ENCODE data around the gene IGSF8. TPM values are rescaled to one million over a fixed set of nuclear protein-coding genes. Genes with fewer than 3 reads are reported as not detected.

Gene IGSF8
- polyA plus RNA-seq, 1 of the 3 experiments (the other 2 are of a cell fraction), result 67.9 TPM

DNA sequence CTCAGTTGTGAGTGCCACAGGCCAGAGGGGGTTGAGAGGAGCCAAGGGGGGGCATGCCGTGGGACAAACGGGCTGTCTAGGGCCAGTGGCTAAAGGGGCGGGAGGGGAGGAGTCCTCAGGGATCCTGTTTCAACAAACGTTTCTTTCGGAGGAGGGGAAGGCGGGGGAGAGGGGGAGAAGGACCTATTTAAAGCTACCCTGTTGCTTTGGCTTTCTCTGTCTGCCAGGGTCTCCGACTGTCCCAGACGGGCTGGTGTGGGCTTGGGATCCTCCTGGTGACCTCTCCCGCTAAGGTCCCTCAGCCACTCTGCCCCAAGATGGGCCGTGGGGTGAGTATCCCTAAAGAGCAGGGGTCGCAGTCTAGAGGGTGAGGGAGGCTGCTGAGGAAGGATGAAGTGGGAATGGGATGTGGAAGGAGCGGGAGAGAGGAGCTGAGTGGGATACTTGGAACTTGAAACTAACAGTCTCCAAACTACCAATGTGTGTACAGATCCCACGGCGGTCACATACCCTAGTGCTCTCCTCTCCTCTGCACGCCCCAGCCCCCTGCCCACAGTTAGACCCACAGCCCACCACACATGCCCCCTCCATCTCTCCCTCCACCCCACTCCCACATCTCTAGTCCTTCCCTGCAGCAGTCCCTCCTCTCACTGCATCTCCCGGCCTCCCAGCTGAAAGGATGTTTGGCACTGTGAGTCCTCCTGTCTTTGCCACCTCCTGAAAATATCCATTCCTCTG lies 17.3 kb upstream of the IGSF8 start, which contains the start of gene ATP1A2:
ATP1A2 (plus strand) TSS at position 215 of the 738 bp plus-strand sequence; CDS start at position 318, 103 bp downstream.
- ChIA-PET CTCF (interaction anchor here (0.9 to 4.0 kb wide), 2 partner anchors 14 to 175 kb away, joined by 3 to 18 read pairs; no protein-coding TSS in a partner anchor), POLR2A (no interaction called here)
- H3K9ac ChIP-seq, result no peak within 1 kb of the TSS
- H3K27me3 ChIP-seq (ENCODE audit: insufficient read depth), result peaks cover 11% of the 10 kb centered on the region; the same call in 1 of the 2 replicates
- H3K4me1 ChIP-seq (ENCODE audit: control insufficient read depth in 1 of 2, insufficient read depth in 2 of 2, low read depth in 1 of 2, low read length in 1 of 2), result no peaks in the 10 kb centered on the region
- no peak within 1 kb of the TSS for H3K4me2 ChIP-seq
- H4K20me1 ChIP-seq (ENCODE audit: insufficient read depth), result no peaks in the 10 kb centered on the region
- H3K27ac ChIP-seq (ENCODE audit: low read depth in 2 of 2, low read length in 1 of 2), result no peak within 1 kb of the TSS
- no peak for DNase-seq
- H3K4me3 ChIP-seq (ENCODE audit: low read depth in 2 of 2, low read length in 1 of 2), result no peak within 1 kb of the TSS
- H3K36me3 ChIP-seq (replicated peaks in 1 of 2; ENCODE audit: control insufficient read depth in 1 of 2, insufficient read depth in 2 of 2, low read length in 1 of 2), result no peaks in the 10 kb centered on the region
- no peaks in the 10 kb centered on the region for H3K9me3 ChIP-seq
- H3K9me2 ChIP-seq, result no peaks in the 10 kb centered on the region
- TF ChIP-seq MAX (IDR thresholded peaks at IDR 0.05; ENCODE audit: low read depth) (no peak), ZBTB33 (IDR thresholded peaks at IDR 0.05; ENCODE audit: borderline replicate concordance, low read depth) (no peak), TCF12 (IDR thresholded peaks at IDR 0.05) (no peak), CTCF (IDR thresholded peaks at IDR 0.05) (no peak), JUND (IDR thresholded peaks at IDR 0.05) (no peak), FOSL2 (IDR thresholded peaks at IDR 0.05; ENCODE audit: borderline replicate concordance, low read depth) (no peak), IRF3 (IDR thresholded peaks at IDR 0.05; ENCODE audit: low read depth, low read length) (no peak), MEF2A (IDR thresholded peaks at IDR 0.05; ENCODE audit: borderline replicate concordance, low read depth) (no peak), RAD21 (IDR thresholded peaks at IDR 0.05; ENCODE audit: low read length) (no peak), PBX3 (IDR thresholded peaks at IDR 0.05) (no peak), SMC3 (IDR thresholded peaks at IDR 0.05; ENCODE audit: low read depth, low read length) (no peak), GABPA (IDR thresholded peaks at IDR 0.05; ENCODE audit: low read depth) (no peak), NRF1 (IDR thresholded peaks at IDR 0.05; ENCODE audit: low read depth, low read length) (no peak), POLR2AphosphoS5 (IDR thresholded peaks at IDR 0.05; ENCODE audit: low read depth, low read length) (no peak), GATA2 (CRISPR knock-in tag; IDR thresholded peaks at IDR 0.05) (no peak)
- no peaks in the 10 kb centered on the region for H3K79me2 ChIP-seq (ENCODE audit: insufficient read depth)
- no peaks in the 10 kb centered on the region for H3F3A ChIP-seq (replicated peaks; ENCODE audit: insufficient read depth)
- 43% methylated on average over 15 of the region's 16 CpGs for WGBS (ENCODE audit: low lambda C conversion rate)
- H2AFZ ChIP-seq (ENCODE audit: low read depth), result no peak within 1 kb of the TSS

Measured in SK-N-SH (cell line).